Nephron progenitor cell (in vitro differentiated cells): ENCODE measurements around the gene ITPRIPL2.

Experiments
- DNase-seq: peaks from one replicate; pipeline ENCODE4 v3.0.0; 2021
- H3K27ac Mint-ChIP-seq: 2 replicates; pipeline ENCODE4 v1.8.0; 2021; ENCODE audit warnings: mild to moderate bottlenecking, moderate library complexity, mixed read lengths
- H3K27me3 Mint-ChIP-seq: 2 replicates; pipeline ENCODE4 v1.8.0; 2021; ENCODE audit warnings: mild to moderate bottlenecking, low read depth, mixed read lengths; ENCODE audit not compliant: poor library complexity
- H3K36me3 Mint-ChIP-seq: 2 replicates; pipeline ENCODE4 v1.8.0; 2021; ENCODE audit warnings: low read depth, mixed read lengths
- H3K4me1 Mint-ChIP-seq: 2 replicates; pipeline ENCODE4 v1.8.0; 2021; ENCODE audit warnings: mixed read lengths
- H3K4me3 Mint-ChIP-seq: 2 replicates; pipeline ENCODE4 v1.8.0; 2021; ENCODE audit warnings: mild to moderate bottlenecking, moderate library complexity, mixed read lengths
- H3K9me3 Mint-ChIP-seq: 2 replicates; pipeline ENCODE4 v1.8.0; 2021; ENCODE audit warnings: mild to moderate bottlenecking, moderate library complexity, mixed read lengths
- TF ChIP-seq, protein P1 (sequence below): fragments of 200-600 bp; sonication (generic); IDR thresholded peaks from 2 replicates; pipeline ENCODE4 v1.5.0; 2021; ENCODE audit warnings: antibody characterized with exemption

ITPRIPL2 gene

DNA sequence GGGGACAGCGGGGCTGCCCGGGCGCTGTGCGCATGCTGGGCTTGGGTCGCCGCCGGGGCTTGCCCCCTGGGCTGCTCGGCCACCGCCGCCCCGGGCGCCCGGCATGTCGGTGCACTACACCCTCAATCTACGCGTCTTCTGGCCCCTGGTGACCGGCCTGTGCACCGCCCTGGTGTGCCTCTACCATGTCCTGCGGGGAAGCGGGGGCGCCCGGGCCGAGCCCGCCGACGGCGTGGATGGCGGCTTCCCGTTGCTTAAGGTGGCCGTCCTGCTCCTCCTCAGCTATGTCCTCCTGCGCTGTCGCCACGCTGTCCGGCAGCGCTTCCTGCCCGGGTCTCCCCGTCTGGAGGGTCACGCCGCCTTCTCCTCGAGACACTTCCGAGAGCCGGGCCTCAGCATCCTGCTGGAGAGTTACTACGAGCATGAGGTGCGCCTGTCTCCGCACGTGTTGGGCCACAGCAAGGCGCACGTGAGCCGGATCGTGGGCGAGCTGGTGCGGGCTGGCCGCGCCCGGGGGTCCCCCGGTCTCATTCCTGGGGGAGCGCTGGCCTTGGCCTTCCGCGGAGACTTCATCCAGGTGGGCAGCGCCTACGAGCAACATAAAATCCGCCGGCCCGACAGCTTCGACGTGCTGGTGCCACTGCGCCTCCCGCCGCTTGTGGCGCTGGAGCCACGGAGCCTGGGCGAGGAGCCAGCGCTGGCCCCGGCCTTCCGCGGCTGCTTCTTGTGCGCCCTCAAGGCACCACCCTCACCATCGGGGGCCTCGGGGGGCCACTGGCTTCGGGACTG lies 789 bp downstream of the ITPRIPL2 start:
- DNase-seq: no peak
- Mint-ChIP-seq H3K27me3 (no peaks in the 10 kb centered on the region), H3K4me3 (peak overlapping the region; percentile 78), H3K9me3 (no peaks in the 10 kb centered on the region), H3K36me3 (peaks cover 5% of the 10 kb centered on the region), H3K4me1 (peaks cover 47% of the 10 kb centered on the region), H3K27ac (no peak overlapping the region)
- TF ChIP-seq, protein P1, sequence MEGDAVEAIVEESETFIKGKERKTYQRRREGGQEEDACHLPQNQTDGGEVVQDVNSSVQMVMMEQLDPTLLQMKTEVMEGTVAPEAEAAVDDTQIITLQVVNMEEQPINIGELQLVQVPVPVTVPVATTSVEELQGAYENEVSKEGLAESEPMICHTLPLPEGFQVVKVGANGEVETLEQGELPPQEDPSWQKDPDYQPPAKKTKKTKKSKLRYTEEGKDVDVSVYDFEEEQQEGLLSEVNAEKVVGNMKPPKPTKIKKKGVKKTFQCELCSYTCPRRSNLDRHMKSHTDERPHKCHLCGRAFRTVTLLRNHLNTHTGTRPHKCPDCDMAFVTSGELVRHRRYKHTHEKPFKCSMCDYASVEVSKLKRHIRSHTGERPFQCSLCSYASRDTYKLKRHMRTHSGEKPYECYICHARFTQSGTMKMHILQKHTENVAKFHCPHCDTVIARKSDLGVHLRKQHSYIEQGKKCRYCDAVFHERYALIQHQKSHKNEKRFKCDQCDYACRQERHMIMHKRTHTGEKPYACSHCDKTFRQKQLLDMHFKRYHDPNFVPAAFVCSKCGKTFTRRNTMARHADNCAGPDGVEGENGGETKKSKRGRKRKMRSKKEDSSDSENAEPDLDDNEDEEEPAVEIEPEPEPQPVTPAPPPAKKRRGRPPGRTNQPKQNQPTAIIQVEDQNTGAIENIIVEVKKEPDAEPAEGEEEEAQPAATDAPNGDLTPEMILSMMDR: no peak

- H3K27me3 Mint-ChIP-seq: no peaks in the 10 kb centered on the region
- H3K4me3 Mint-ChIP-seq: peak overlapping the region; percentile 65
- no peak for DNase-seq
- peaks cover 5% of the 10 kb centered on the region for H3K36me3 Mint-ChIP-seq
- TF ChIP-seq, protein P1: no peak
- no peaks in the 10 kb centered on the region for H3K9me3 Mint-ChIP-seq
- H3K4me1 Mint-ChIP-seq: peaks cover 52% of the 10 kb centered on the region
- H3K27ac Mint-ChIP-seq: no peak overlapping the region
Observed at GRCh38 chr16:19115148-19116021, 1.6 kb downstream of the ITPRIPL2 start.

- TF ChIP-seq, protein P1: no peak
- DNase-seq: no peak
- H3K9me3 Mint-ChIP-seq: no peaks in the 10 kb centered on the region
- no peaks in the 10 kb centered on the region for H3K27me3 Mint-ChIP-seq
- H3K27ac Mint-ChIP-seq: peak overlapping the region; percentile 8
- peaks cover 63% of the 10 kb centered on the region for H3K4me1 Mint-ChIP-seq
- peak overlapping the region; percentile 39 for H3K4me3 Mint-ChIP-seq
- H3K36me3 Mint-ChIP-seq: peaks cover 11% of the 10 kb centered on the region
Observed at GRCh38 chr16:19116711-19117449, 3.1 kb downstream of the ITPRIPL2 start.

GRCh38 chr16:19118938-19119431 lies 5.2 kb downstream of the ITPRIPL2 start:
- H3K27ac Mint-ChIP-seq: peak overlapping the region; percentile 82
- peaks cover 48% of the 10 kb centered on the region for H3K4me1 Mint-ChIP-seq
- DNase-seq: no peak
- TF ChIP-seq, protein P1: no peak
- peak overlapping the region; percentile 63 for H3K4me3 Mint-ChIP-seq
- H3K36me3 Mint-ChIP-seq: peaks cover 11% of the 10 kb centered on the region
- H3K9me3 Mint-ChIP-seq: peaks cover 3% of the 10 kb centered on the region
- peaks cover 3% of the 10 kb centered on the region for H3K27me3 Mint-ChIP-seq

DNA sequence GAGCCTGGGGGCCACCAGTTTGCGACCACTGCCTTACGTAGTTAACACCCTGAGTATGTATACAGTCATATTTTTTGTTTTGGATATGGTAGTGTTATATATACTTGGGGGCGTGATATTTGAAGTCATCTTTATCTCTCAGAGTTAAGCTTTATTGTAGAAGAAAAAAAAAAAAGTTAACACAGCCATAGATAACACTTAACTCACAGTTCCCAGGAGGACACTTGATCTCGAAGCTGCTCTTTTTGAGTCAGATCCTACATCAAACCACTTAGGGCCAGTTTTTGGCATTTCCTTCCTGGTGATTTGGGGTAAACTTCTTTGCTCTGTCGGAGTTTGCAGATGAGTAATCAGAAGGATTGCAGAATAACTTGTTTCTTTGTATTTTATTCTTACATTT lies 5.8 kb downstream of the ITPRIPL2 start:
- TF ChIP-seq, protein P1: no peak
- H3K27ac Mint-ChIP-seq: no peak overlapping the region
- H3K9me3 Mint-ChIP-seq: peaks cover 5% of the 10 kb centered on the region
- peaks cover 48% of the 10 kb centered on the region for H3K4me1 Mint-ChIP-seq
- H3K27me3 Mint-ChIP-seq: peaks cover 3% of the 10 kb centered on the region
- no peak for DNase-seq
- peaks cover 12% of the 10 kb centered on the region for H3K36me3 Mint-ChIP-seq
- H3K4me3 Mint-ChIP-seq: no peak overlapping the region
